ENCODE results near the gene AJAP1. TPM values are rescaled to one million over a fixed set of nuclear protein-coding genes. Genes with fewer than 3 reads are reported as not detected.

The AJAP1 gene
- total RNA-seq, 1 donor from 2014 or later, result 0.46 TPM

- TF ChIP-seq CTCF (IDR thresholded peaks at IDR 0.05; ENCODE audit: unreplicated experiment), result no peak
- Mint-ChIP-seq H3K27ac (no peak overlapping the region), H3K4me1 (ENCODE audit: low read depth) (no peaks in the 10 kb centered on the region), H3K9me3 (ENCODE audit: low read depth) (peaks cover 3% of the 10 kb centered on the region), H3K4me3 (ENCODE audit: low read depth) (no peak overlapping the region), H3K36me3 (ENCODE audit: insufficient read depth) (no peaks in the 10 kb centered on the region), H3K27me3 (peaks cover 22% of the 10 kb centered on the region)
- DNase-seq (ENCODE audit: low spot score, unreplicated experiment), result no peak
These were observed 101.0 kb downstream of the AJAP1 start for GRCh38 chr1:4755301-4755845.

- peaks cover 3% of the 10 kb centered on the region for H3K9me3 Mint-ChIP-seq (ENCODE audit: low read depth)
- no peaks in the 10 kb centered on the region for H3K4me1 Mint-ChIP-seq (ENCODE audit: low read depth)
- H3K27me3 Mint-ChIP-seq, result peaks cover 22% of the 10 kb centered on the region
- no peak for TF ChIP-seq CTCF (IDR thresholded peaks at IDR 0.05; ENCODE audit: unreplicated experiment)
- no peak overlapping the region for H3K4me3 Mint-ChIP-seq (ENCODE audit: low read depth)
- H3K27ac Mint-ChIP-seq, result no peak overlapping the region
- H3K36me3 Mint-ChIP-seq (ENCODE audit: insufficient read depth), result no peaks in the 10 kb centered on the region
- no peak for DNase-seq (ENCODE audit: low spot score, unreplicated experiment)
These were observed 101.6 kb downstream of the AJAP1 start for GRCh38 chr1:4755864-4756504.

GRCh38 chr1:4756851-4757580, 102.6 kb downstream of the AJAP1 start:
- no peak overlapping the region for H3K27ac Mint-ChIP-seq
- H3K4me1 Mint-ChIP-seq (ENCODE audit: low read depth), result no peaks in the 10 kb centered on the region
- peaks cover 3% of the 10 kb centered on the region for H3K9me3 Mint-ChIP-seq (ENCODE audit: low read depth)
- H3K4me3 Mint-ChIP-seq (ENCODE audit: low read depth), result no peak overlapping the region
- peaks cover 17% of the 10 kb centered on the region for H3K27me3 Mint-ChIP-seq
- no peaks in the 10 kb centered on the region for H3K36me3 Mint-ChIP-seq (ENCODE audit: insufficient read depth)
- DNase-seq (ENCODE audit: low spot score, unreplicated experiment), result no peak
- no peak for TF ChIP-seq CTCF (IDR thresholded peaks at IDR 0.05; ENCODE audit: unreplicated experiment)

- Mint-ChIP-seq H3K27ac (no peak overlapping the region), H3K9me3 (ENCODE audit: low read depth) (no peaks in the 10 kb centered on the region)
- no peak for DNase-seq (ENCODE audit: low spot score, unreplicated experiment)
These were observed 105.3 kb downstream of the AJAP1 start for GRCh38 chr1:4759671-4760070.

More at GRCh38 chr1:4759671-4760070, 105.3 kb downstream of the AJAP1 start:
- Mint-ChIP-seq H3K4me1 (ENCODE audit: low read depth) (no peaks in the 10 kb centered on the region), H3K4me3 (ENCODE audit: low read depth) (no peak overlapping the region), H3K27me3 (peaks cover 13% of the 10 kb centered on the region), H3K36me3 (ENCODE audit: insufficient read depth) (no peaks in the 10 kb centered on the region)
- no peak for TF ChIP-seq CTCF (IDR thresholded peaks at IDR 0.05; ENCODE audit: unreplicated experiment)

Measured in progenitor cell of endocrine pancreas (in vitro differentiated cells).